ENCODE measurements around the gene TBC1D22B. TPM values are rescaled to one million over a fixed set of nuclear protein-coding genes. Genes with fewer than 3 reads are reported as not detected.

The TBC1D22B gene
- polyA plus RNA-seq, 1 of the 3 experiments (the other 2 are of a cell fraction) = 5.3 TPM

DNA sequence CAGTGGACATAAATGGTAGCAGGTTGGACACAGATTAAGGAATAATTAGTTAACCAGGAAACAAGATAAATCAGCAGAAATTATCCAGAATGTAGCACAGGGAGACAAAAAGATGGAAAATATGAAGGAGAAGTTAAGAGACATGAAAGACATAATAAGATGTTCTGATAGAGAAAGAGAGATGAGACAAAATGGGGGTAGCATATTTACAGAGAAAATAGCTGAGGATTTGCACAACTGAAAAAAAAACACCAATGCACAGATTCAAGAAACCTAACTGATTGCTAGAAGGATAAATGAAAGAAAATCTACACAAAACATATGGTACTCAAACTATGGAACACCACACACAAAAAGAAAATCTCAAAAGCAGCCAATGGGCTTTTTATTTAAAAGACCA, 34.6 kb upstream of the TBC1D22B start:
- Histone ChIP-seq H3K4me2 (peak overlapping the region; percentile 86), H3K79me2 (ENCODE audit: insufficient read depth) (no peaks in the 10 kb centered on the region), H3K9me2 (no peaks in the 10 kb centered on the region), H3K27me3 (ENCODE audit: insufficient read depth) (no peaks in the 10 kb centered on the region), H3K9me3 (no peaks in the 10 kb centered on the region), H3K36me3 (replicated peaks in 1 of 2; ENCODE audit: control insufficient read depth in 1 of 2, insufficient read depth in 2 of 2, low read length in 1 of 2) (no peaks in the 10 kb centered on the region), H3K4me3 (ENCODE audit: low read depth in 2 of 2, low read length in 1 of 2) (peak overlapping the region; percentile 62 to 65; a peak in 3 of 4 replicates), H3K9ac (peak overlapping the region; percentile 38), H4K20me1 (ENCODE audit: insufficient read depth) (no peaks in the 10 kb centered on the region), H3K27ac (ENCODE audit: low read depth in 2 of 2, low read length in 1 of 2) (peak overlapping the region; percentile 37 to 93; a peak in 3 of 4 replicates), H3K4me1 (ENCODE audit: control insufficient read depth in 1 of 2, insufficient read depth in 2 of 2, low read depth in 1 of 2, low read length in 1 of 2) (peaks cover 6% of the 10 kb centered on the region in 2 experiments; a peak in 2 of 4 replicates), H2AFZ (ENCODE audit: low read depth) (peak overlapping the region; percentile 90), H3F3A (replicated peaks; ENCODE audit: insufficient read depth) (peaks cover 3% of the 10 kb centered on the region)
- ChIA-PET POLR2A (interaction anchor here (1.0 to 1.6 kb wide), 2 partner anchors 35 to 206 kb away, joined by 4 to 8 read pairs; partner anchors contain the start of genes TBC1D22B and TMEM217), CTCF (interaction anchor here (0.9 to 2.5 kb wide), 3 partner anchors 13 to 204 kb away, joined by 3 to 17 read pairs (median 5); no protein-coding TSS in a partner anchor)
- no peak for DNase-seq
- TF ChIP-seq RXRA (IDR thresholded peaks at IDR 0.05; ENCODE audit: borderline replicate concordance, low read depth) (no peak), JUND (IDR thresholded peaks at IDR 0.05) (no peak), FOXJ3 (CRISPR knock-in tag; IDR thresholded peaks at IDR 0.05) (no peak), GABPA (IDR thresholded peaks at IDR 0.05; ENCODE audit: low read depth) (no peak)
- TF ChIP-seq, protein P1, sequence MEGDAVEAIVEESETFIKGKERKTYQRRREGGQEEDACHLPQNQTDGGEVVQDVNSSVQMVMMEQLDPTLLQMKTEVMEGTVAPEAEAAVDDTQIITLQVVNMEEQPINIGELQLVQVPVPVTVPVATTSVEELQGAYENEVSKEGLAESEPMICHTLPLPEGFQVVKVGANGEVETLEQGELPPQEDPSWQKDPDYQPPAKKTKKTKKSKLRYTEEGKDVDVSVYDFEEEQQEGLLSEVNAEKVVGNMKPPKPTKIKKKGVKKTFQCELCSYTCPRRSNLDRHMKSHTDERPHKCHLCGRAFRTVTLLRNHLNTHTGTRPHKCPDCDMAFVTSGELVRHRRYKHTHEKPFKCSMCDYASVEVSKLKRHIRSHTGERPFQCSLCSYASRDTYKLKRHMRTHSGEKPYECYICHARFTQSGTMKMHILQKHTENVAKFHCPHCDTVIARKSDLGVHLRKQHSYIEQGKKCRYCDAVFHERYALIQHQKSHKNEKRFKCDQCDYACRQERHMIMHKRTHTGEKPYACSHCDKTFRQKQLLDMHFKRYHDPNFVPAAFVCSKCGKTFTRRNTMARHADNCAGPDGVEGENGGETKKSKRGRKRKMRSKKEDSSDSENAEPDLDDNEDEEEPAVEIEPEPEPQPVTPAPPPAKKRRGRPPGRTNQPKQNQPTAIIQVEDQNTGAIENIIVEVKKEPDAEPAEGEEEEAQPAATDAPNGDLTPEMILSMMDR (IDR thresholded peaks at IDR 0.05) = no peak

DNA sequence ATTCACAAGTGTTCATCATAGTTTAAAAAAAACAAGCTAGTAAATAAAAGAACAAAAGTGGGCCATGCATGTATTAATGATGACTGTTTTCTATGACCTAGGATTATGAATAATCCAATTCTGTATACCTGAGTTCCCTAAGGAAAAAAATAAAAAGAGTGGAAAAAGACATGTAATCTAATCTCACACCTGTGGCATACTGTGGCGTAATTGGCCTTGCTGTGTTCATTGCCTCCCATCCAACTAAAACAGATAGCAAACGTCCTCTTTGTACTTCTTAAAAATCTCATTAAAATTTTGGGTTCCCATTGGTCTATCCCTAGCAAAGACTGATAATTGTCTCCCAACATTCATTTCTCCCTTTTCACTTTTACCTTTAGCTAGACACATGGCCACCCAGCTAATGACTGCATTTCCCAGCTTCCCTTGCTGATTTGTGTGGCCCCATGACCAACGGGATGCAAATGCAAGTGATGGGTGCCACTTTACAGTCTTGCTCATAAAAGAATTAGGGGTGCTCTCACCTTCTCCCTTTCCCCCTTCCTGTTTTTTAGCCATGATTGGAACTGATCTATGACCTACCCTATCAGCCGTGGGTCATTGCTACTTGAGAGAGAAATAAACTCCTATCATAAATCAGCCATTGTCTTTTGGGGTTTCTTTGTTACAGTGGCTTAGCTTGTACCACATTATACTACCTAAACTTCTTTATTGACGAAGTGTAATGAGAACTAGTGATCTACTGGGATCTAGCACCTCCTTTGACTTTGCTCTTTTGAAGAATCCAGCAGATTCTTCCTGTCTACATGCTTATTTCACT, 32.0 kb upstream of the TBC1D22B start:
- Histone ChIP-seq H3K9ac (no peak overlapping the region), H2AFZ (ENCODE audit: low read depth) (no peak overlapping the region), H4K20me1 (ENCODE audit: insufficient read depth) (no peaks in the 10 kb centered on the region), H3K36me3 (replicated peaks in 1 of 2; ENCODE audit: control insufficient read depth in 1 of 2, insufficient read depth in 2 of 2, low read length in 1 of 2) (no peaks in the 10 kb centered on the region), H3K4me3 (ENCODE audit: low read depth in 2 of 2, low read length in 1 of 2) (no peak overlapping the region), H3K4me1 (ENCODE audit: control insufficient read depth in 1 of 2, insufficient read depth in 2 of 2, low read depth in 1 of 2, low read length in 1 of 2) (peaks cover 6% of the 10 kb centered on the region in 2 experiments; a peak in 2 of 4 replicates), H3K9me2 (no peaks in the 10 kb centered on the region), H3F3A (replicated peaks; ENCODE audit: insufficient read depth) (peaks cover 3% of the 10 kb centered on the region), H3K79me2 (ENCODE audit: insufficient read depth) (no peaks in the 10 kb centered on the region), H3K9me3 (no peaks in the 10 kb centered on the region), H3K27ac (ENCODE audit: low read depth in 2 of 2, low read length in 1 of 2) (no peak overlapping the region), H3K27me3 (ENCODE audit: insufficient read depth) (no peaks in the 10 kb centered on the region), H3K4me2 (no peak overlapping the region)
- ChIA-PET CTCF (interaction anchor here (0.6 kb wide), 2 partner anchors 15 to 394 kb away, joined by 3 read pairs; no protein-coding TSS in a partner anchor), POLR2A (no interaction called here)
- no peak for TF ChIP-seq NRF1 (IDR thresholded peaks at IDR 0.05; ENCODE audit: low read depth, low read length)
- no peak for DNase-seq
- WGBS (ENCODE audit: low lambda C conversion rate) = 86% methylated on average over 5 of the region's 5 CpGs

DNA sequence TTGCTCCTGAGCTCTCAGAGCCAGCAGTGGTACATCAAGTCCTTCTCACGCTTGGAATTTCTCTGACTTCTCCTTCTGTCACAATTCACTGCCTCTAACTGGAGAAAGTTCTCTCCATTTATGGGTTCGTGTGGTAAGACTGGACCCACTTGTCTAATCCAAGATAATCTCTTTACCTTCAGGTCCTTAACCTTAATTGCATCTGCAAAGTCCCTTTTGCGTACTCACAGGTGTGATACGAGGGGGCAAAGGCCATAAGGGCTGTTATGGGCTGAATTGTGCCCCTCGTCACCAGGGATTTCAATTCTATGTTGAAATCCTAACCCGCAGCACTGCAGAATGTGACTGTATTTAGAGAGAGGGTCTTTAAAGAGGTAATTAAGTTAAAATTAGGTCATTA, 27.5 kb upstream of the TBC1D22B start:
- H4K20me1 ChIP-seq (ENCODE audit: insufficient read depth) = no peaks in the 10 kb centered on the region
- 87% methylated on average over 6 of the region's 6 CpGs for WGBS (ENCODE audit: low lambda C conversion rate)
- DNase-seq = no peak
- H3K9me3 ChIP-seq = no peaks in the 10 kb centered on the region
- H3K27me3 ChIP-seq (ENCODE audit: insufficient read depth) = no peaks in the 10 kb centered on the region
- H3K4me3 ChIP-seq (ENCODE audit: low read depth in 2 of 2, low read length in 1 of 2) = no peak overlapping the region
- ChIA-PET CTCF (no interaction called here), POLR2A (no interaction called here)
- H3K27ac ChIP-seq (ENCODE audit: low read depth in 2 of 2, low read length in 1 of 2) = no peak overlapping the region
- no peak overlapping the region for H3K9ac ChIP-seq
- no peaks in the 10 kb centered on the region for H3K9me2 ChIP-seq
- no peaks in the 10 kb centered on the region for H3K36me3 ChIP-seq (replicated peaks in 1 of 2; ENCODE audit: control insufficient read depth in 1 of 2, insufficient read depth in 2 of 2, low read length in 1 of 2)
- H2AFZ ChIP-seq (ENCODE audit: low read depth) = no peak overlapping the region
- peaks cover 3% of the 10 kb centered on the region for H3F3A ChIP-seq (replicated peaks; ENCODE audit: insufficient read depth)
- H3K79me2 ChIP-seq (ENCODE audit: insufficient read depth) = no peaks in the 10 kb centered on the region
- no peak overlapping the region for H3K4me2 ChIP-seq
- H3K4me1 ChIP-seq (ENCODE audit: control insufficient read depth in 1 of 2, insufficient read depth in 2 of 2, low read depth in 1 of 2, low read length in 1 of 2) = no peaks in the 10 kb centered on the region
- TF ChIP-seq, protein P2, sequence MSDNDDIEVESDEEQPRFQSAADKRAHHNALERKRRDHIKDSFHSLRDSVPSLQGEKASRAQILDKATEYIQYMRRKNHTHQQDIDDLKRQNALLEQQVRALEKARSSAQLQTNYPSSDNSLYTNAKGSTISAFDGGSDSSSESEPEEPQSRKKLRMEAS (IDR thresholded peaks at IDR 0.05; ENCODE audit: low read depth) = no peak
- TF ChIP-seq EP300 (IDR thresholded peaks at IDR 0.05; ENCODE audit: borderline replicate concordance in 1 of 2, low read depth in 1 of 2, low read length in 1 of 2) (no peak), GABPA (IDR thresholded peaks at IDR 0.05; ENCODE audit: low read depth) (no peak), FOXM1 (IDR thresholded peaks at IDR 0.05; ENCODE audit: low read depth) (no peak), ELF1 (IDR thresholded peaks at IDR 0.05) (no peak), EZH2phosphoT487 (IDR thresholded peaks at IDR 0.05; ENCODE audit: borderline replicate concordance, low read depth) (no peak), GATA2 (CRISPR knock-in tag; IDR thresholded peaks at IDR 0.05) (no peak), SMC3 (IDR thresholded peaks at IDR 0.05; ENCODE audit: low read depth, low read length) (no peak), MEF2A (IDR thresholded peaks at IDR 0.05; ENCODE audit: borderline replicate concordance, low read depth) (no peak), TCF12 (IDR thresholded peaks at IDR 0.05) (no peak), CHD2 (IDR thresholded peaks at IDR 0.05; ENCODE audit: low read length, partially characterized antibody) (no peak), POLR2AphosphoS5 (IDR thresholded peaks at IDR 0.05; ENCODE audit: low read depth, low read length) (no peak), TEAD4 (IDR thresholded peaks at IDR 0.05; ENCODE audit: borderline replicate concordance, insufficient read depth) (no peak)
- TF ChIP-seq, protein P3, sequence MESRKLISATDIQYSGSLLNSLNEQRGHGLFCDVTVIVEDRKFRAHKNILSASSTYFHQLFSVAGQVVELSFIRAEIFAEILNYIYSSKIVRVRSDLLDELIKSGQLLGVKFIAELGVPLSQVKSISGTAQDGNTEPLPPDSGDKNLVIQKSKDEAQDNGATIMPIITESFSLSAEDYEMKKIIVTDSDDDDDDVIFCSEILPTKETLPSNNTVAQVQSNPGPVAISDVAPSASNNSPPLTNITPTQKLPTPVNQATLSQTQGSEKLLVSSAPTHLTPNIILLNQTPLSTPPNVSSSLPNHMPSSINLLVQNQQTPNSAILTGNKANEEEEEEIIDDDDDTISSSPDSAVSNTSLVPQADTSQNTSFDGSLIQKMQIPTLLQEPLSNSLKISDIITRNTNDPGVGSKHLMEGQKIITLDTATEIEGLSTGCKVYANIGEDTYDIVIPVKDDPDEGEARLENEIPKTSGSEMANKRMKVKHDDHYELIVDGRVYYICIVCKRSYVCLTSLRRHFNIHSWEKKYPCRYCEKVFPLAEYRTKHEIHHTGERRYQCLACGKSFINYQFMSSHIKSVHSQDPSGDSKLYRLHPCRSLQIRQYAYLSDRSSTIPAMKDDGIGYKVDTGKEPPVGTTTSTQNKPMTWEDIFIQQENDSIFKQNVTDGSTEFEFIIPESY (IDR thresholded peaks at IDR 0.05; ENCODE audit: borderline replicate concordance, low read depth) = no peak
